Spinal cord (tissue), 10 donors: ENCODE results near the gene SEMA4B. TPM values are rescaled to one million over a fixed set of nuclear protein-coding genes. Genes with fewer than 3 reads are reported as not detected.
"Not testable (repeated sequence)": the region's sequence is repeated elsewhere in the genome, so short reads cannot be mapped to it uniquely, and the experiment has no call there.

Source experiments
- DNase-seq, 6 donors: peaks; one replicate each; pipeline versions ENCODE4 v3.0.0 to v3.0.0-alpha.2; 2013 to 2015; ENCODE audit warnings: low spot score in 6 of 6, low read depth in 4 of 6
- H3K27ac ChIP-seq: one replicate; pipeline ENCODE4 v1.5.1; 2013; ENCODE audit warnings: low read depth, low read length, control low read depth
- H3K27me3 ChIP-seq: one replicate; pipeline ENCODE4 v1.6.1; 2013; ENCODE audit warnings: low read length; ENCODE audit not compliant: control insufficient read depth, insufficient read depth
- H3K36me3 ChIP-seq: one replicate; pipeline ENCODE4 v1.6.1; 2013; ENCODE audit warnings: low read length; ENCODE audit not compliant: control insufficient read depth, insufficient read depth
- H3K4me1 ChIP-seq: one replicate; pipeline ENCODE4 v1.6.1; 2013; ENCODE audit warnings: low read length; ENCODE audit not compliant: control insufficient read depth, insufficient read depth
- H3K4me3 ChIP-seq: one replicate; pipeline ENCODE4 v1.5.1; 2013; ENCODE audit warnings: low read depth, low read length, control low read depth
- H3K9me3 ChIP-seq: one replicate; pipeline ENCODE4 v1.6.1; 2013; ENCODE audit warnings: low read length; ENCODE audit not compliant: control insufficient read depth, insufficient read depth
- WGBS: methylation state at CpG from one replicate; pipeline ENCODE4 v1.1.5; 2013; ENCODE audit warnings: missing lambda C conversion rate; ENCODE audit not compliant: insufficient coverage; 5-methylcytosine and 5-hydroxymethylcytosine counted together
- polyA plus RNA-seq, 2 donors: library from polyadenylated mRNA; unstranded; fragments of 120-200 nt; gene quantifications; one replicate each; pipeline ENCODE4 v1.2.1, GENCODE V29; 2013; ENCODE audit not compliant: insufficient read length in 2 of 2
- total RNA-seq, 2 donors: library from RNA; depleted of rRNA in 1 of 2; stranded (reverse); fragments of 120-200 nt in 1 of 2; fragments of >200 nt in 1 of 2; gene quantifications; one replicate each; pipeline versions ENCODE4 v1.2.3 to v1.2.4, GENCODE V29; 2013 to 2014
- donor health status: healthy.

SEMA4B gene
- total and polyA plus RNA-seq, 4 donors: 12.5 to 67.6 (median 44.8) TPM

DNA sequence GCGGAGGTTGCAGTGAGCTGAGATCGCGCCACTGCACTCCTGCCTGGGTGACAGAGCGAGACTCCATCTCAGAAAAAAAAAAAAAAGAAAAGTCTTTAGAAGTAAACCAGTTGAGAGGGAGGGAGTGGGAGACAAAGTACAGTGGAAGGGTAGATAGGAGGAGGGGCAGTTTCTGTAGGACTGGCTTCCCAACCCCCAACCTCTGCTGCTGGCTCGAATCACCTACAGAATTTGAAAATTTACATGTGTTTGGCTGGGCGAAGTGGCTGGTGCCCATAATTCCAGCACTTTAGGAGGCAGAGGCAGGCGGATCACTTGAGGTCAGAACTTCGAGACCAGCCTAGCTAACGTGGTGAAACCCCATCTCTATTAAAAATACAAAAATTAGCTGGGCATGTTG is 24.1 kb upstream of the SEMA4B start:
- WGBS: 79% methylated on average over 5 of the region's 9 CpGs
- Histone ChIP-seq H3K36me3 (no peaks in the 10 kb centered on the region), H3K4me1 (peaks cover 32% of the 10 kb centered on the region), H3K4me3 (no peak overlapping the region), H3K27me3 (no peaks in the 10 kb centered on the region), H3K27ac (no peak overlapping the region), H3K9me3 (no peaks in the 10 kb centered on the region)
- DNase-seq: no peak

DNA sequence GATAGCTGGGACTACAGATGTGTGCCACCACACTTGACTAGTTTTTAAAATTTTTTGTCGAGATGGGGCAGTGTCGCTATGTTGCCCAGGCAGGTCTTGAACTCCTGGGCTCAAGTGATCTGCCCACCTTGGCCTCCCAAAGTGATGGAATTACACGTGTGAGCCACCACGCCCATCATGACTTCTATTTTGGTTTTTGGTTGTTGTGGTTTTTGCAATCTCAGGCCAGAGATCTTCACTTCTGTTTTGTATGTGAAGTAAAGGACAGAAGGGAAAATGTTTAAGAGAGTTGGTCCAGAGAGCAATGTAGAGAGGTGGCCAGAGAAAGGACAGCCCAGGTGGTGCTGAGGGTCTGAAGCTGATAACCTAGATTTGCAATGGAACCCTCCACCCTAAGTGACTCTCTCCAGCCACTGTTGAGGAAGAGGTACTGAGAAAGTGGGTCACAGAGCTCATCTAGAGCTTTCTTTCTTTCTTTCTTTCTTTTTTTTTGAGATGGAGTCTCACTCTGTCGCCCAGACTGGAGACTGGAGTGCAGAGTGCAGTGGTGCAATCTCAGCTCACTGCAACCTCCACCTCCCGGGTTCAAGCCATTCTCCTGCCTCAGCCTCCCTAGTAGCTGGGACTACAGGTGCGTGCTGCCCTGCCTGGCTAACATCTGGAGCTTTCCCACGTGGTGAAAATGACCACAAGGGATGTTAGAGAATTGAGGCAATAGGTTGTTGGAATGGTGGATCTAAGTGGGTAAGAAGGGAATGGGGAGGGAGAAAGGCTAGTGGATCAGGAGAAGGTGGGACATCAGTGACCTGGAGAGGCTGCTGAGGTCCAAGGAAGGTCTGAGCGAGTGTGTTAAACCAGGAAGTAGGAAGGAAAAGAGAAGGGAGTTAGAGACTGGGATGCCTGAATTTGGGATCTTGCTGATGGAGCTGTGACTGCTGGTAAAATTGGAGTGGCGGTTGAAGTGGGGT is 22.4 kb upstream of the SEMA4B start:
- Histone ChIP-seq H3K9me3 (no peaks in the 10 kb centered on the region), H3K27me3 (no peaks in the 10 kb centered on the region), H3K27ac (no peak overlapping the region), H3K4me3 (no peak overlapping the region), H3K36me3 (no peaks in the 10 kb centered on the region), H3K4me1 (peaks cover 35% of the 10 kb centered on the region)
- 83% methylated on average over 10 of the region's 10 CpGs for WGBS
- no peak for DNase-seq

DNA sequence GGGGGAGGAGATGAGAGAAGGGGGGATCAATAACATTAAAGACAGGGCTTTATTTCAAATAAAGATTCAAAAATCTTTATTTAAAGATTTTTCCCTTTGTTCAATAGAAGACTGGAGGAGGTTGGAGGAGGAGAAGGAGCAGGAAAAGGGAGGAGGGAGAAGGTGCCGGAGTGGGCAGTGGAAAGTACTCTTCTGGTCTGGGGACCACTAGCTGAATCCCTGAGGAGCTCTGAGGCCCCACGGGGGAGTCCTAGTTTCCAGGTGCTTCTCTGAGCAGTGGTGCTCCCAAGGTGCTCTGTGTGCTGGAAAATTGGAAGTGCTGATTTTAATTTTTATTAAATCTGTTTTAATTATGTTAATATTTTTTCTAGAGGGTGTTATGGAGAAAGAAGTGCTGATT is 19.4 kb upstream of the SEMA4B start:
- Histone ChIP-seq H3K36me3 (no peaks in the 10 kb centered on the region), H3K4me1 (peaks cover 30% of the 10 kb centered on the region), H3K27ac (no peak overlapping the region), H3K27me3 (peaks cover 2% of the 10 kb centered on the region), H3K4me3 (no peak overlapping the region), H3K9me3 (no peaks in the 10 kb centered on the region)
- peak in 1 of 6 donors; percentile 11 for DNase-seq
- 30% methylated on average over 2 of the region's 2 CpGs for WGBS

DNA sequence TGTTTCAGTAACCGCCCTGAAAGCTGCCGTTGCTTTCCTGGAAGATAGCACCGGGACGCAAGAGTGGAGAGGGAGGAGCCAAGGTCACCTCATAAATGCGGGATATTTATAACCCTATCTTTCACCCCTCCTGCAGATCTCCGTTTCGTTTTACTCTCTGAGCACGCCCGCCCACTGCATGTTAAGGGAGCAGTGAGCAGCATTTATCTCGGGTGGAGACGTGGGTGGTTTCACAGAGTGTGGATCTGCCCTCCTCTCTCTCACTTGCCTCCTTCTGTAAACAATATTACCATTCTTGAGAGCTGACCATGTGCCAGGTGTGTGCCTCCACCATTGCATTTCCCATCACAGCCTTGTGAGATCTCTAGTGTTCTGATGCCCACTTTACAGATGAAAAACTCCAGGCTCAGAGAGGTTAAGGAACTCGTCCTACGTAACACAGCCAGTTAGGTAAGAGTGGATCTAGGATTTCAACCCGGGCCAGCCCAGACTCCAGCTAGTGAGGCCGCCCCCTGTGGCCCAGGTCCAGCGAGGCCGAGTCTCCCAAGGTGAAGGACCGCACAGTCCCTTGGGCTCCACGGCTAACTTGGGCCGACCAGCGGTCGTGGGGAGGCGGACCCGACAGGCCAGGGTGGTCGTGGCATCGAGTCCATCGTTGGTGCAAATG is 16.9 kb upstream of the SEMA4B start:
- Histone ChIP-seq H3K4me1 (peaks cover 29% of the 10 kb centered on the region), H3K27ac (peak overlapping the region; percentile 80), H3K27me3 (peaks cover 2% of the 10 kb centered on the region), H3K9me3 (no peaks in the 10 kb centered on the region), H3K4me3 (peak overlapping the region; percentile 46), H3K36me3 (no peaks in the 10 kb centered on the region)
- DNase-seq: peak in 2 of 6 donors; percentile 40 to 48
- 13% methylated on average over 18 of the region's 27 CpGs for WGBS

DNA sequence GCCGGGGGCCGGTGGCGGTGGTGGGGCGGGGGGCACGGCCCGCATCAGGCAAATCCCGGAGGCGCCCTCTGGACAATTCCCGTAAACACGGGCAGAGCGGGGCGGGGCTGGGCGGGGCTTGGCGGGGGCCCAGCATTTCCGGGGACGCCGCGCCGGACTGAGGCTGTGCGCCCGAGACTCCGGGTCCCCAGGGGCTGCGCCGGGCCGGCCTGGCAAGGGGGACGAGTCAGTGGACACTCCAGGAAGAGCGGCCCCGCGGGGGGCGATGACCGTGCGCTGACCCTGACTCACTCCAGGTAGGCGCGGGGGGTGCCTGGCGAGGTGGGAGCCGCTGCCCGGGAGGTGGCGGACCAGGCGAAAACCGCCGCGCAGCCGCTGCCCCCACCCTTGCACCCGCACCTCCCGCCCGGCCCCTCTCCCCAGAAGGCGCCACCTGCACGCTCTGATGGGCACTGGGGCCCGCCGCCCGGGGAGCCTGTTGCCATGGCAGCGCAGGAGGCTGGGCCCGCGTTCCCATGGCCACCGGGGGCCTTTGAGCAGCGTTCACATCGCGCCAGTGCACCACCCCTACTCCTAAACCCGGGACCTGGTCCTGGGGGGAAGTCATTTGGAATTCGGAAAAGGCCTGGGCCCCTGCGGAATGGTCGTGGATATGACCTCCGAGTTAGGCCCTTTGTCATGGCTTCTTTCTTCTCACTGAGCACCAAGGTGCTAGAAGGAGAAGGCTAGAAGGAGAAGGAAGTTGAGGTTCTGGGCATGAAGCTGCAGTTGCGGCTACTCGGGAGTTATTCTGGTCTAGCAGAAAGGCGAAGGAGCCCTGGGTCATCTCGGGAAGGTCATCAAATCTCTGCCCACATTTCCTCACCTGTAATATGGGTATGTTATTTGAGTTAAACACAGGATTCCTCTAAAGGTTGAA is 16.1 kb upstream of the SEMA4B start:
- Histone ChIP-seq H3K27ac (peak overlapping the region; percentile 80), H3K36me3 (no peaks in the 10 kb centered on the region), H3K27me3 (peaks cover 2% of the 10 kb centered on the region), H3K4me1 (peaks cover 33% of the 10 kb centered on the region), H3K9me3 (no peaks in the 10 kb centered on the region), H3K4me3 (peak overlapping the region; percentile 46)
- WGBS: under 1% methylated on average over 58 of the region's 67 CpGs
- DNase-seq: peak in 2 of 6 donors; percentile 88 to 89

DNA sequence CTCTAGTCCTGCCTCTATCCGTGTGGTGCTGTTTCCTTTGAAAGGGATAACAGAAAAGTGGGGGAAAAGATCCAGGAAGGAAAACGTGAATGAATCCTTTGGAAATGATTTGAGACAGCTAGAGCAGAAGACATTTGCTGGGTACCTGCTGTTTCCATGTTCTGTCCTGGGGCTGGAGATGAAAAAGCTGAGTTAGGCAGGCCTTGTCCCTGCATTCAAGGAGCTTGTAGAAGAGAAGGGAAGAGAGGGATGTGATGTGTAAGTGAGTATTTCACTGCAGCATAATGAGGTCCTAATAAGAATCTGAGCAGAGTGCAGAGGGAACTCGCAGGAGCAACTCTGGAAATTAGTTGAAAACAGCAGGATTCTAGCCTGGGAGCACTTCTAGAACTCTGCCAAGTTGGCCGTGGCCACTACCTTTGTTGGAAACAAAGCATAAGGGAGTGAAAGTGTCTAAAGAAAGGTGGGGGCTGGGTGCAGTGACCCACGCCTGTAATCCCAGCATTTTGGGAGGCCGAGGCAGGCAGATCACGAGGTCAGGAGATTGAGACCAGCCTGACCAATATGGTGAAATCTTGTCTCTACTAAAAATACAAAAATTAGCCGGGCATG is 13.8 kb upstream of the SEMA4B start:
- H3K27me3 ChIP-seq: peaks cover 2% of the 10 kb centered on the region
- H3K36me3 ChIP-seq: no peaks in the 10 kb centered on the region
- no peaks in the 10 kb centered on the region for H3K9me3 ChIP-seq
- peaks cover 50% of the 10 kb centered on the region for H3K4me1 ChIP-seq
- no peak overlapping the region for H3K4me3 ChIP-seq
- DNase-seq: peak in 1 of 6 donors; percentile 50
- H3K27ac ChIP-seq: peak overlapping the region; percentile 17
- 16% methylated on average over 4 of the region's 8 CpGs for WGBS

DNA sequence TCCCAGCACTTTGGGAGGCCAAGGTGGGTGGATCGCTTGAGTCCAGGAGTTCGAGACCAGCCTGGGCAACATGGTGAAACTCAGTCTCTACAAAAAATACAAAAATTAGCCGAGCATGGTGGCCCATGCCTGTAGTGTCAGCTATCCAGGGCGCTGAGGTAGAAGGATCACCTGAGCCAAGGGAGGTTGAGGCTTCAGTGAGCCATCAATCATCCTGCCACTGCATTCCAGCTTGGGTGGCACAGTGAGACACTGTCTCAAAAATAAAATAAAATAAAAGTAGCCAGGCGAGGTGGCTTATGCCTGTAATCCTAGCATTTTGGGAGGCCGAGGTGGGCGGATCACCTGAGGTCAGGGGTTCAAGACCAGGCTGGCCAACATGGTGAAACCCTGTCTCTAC is 13.1 kb upstream of the SEMA4B start:
- WGBS: 92% methylated on average over 6 of the region's 7 CpGs
- H3K36me3 ChIP-seq, H3K27ac ChIP-seq, H3K27me3 ChIP-seq, H3K9me3 ChIP-seq, DNase-seq, H3K4me3 ChIP-seq: not testable (repeated sequence)
- peaks cover 57% of the 10 kb centered on the region for H3K4me1 ChIP-seq

DNA sequence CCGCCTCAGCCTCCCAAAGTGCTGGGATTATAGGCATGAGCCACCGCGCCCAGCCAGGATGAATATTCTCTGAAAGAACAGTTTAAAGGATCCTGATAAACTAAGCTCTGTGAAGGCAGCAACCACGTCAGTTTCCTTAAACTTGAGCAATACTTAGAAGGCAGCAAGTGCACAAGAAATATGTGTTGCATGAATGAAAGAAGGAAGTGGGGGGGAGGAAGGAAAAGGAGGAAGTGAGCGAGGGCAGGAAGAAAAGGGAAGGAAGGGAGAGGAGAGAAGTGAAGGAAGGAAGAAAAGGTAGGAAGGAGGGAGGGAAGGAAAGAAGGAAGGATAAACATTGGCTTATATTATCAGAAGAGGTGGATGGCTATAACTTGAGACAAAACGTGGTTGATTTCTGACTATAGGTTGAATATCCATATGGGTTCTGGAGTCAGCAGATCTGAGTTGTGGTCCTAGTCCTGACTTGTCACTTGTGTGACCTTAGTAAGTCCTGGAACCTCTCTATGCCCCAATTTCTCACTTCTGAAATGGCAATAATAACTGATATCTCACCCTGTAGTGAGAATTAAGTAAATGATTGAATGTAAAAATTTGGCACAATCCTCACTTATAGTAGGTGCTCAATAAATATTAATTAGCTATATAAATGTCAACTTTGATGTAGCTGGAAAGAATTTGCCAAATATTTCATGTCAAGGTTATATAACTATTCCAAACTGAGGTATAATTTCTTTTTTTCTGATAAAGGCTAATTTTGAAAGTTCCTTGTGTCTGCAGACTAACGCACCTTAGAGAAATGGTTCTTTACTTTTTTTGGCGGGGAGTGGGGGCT is 12.0 kb upstream of the SEMA4B start:
- 95% methylated on average over 5 of the region's 8 CpGs for WGBS
- H3K36me3 ChIP-seq: no peaks in the 10 kb centered on the region
- H3K4me1 ChIP-seq: peaks cover 61% of the 10 kb centered on the region
- no peaks in the 10 kb centered on the region for H3K9me3 ChIP-seq
- H3K27me3 ChIP-seq: peaks cover under 1% of the 10 kb centered on the region
- H3K27ac ChIP-seq: no peak overlapping the region
- no peak for DNase-seq
- no peak overlapping the region for H3K4me3 ChIP-seq
